ENCODE results near the gene RXRA.
A peak's percentile ranks its signal among the peaks of the same experiment; 100 is the strongest.

The RXRA gene

DNA sequence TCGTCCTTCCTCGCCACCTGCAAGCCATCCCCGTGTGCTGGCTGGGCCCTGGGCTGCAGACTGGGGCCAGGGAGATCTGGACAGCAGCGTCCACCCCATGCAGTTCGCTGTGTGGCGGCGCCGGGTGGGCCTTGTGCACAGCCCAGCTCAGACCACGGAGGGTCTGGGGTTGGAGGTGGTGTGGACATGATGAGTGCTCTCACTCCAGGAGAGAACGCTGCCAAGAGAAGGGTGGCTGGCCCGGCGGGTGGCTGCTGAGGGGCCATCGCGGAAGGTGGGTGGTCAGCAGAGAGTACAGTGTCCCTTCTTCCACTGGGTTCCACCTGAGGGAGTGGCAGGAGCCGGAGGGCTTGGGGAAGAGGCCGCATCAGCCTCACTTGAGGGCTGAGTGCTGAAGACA, 44.4 kb downstream of the RXRA start:
- no peak for DNase-seq

DNA sequence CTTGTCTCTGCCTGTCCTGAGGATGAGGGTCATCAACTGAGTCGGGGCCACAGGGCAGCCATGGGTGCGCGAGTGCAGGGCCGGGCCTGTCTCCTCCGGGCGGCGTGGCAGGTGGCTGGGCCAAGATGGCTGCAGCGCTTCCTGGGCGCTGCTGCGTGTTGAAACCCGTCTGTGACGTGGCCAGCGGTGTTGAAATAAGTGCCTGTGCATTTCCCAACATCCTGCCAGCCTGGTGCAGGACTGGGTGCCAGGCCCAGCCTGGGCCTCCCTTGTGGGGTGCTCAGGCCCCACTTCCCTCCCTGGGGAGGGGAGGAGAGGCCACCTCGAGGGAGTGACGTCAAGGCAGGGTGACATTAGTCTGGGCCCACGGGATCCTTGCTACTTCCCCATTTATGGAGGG, 45.5 kb downstream of the RXRA start:
- no peak for DNase-seq

DNA sequence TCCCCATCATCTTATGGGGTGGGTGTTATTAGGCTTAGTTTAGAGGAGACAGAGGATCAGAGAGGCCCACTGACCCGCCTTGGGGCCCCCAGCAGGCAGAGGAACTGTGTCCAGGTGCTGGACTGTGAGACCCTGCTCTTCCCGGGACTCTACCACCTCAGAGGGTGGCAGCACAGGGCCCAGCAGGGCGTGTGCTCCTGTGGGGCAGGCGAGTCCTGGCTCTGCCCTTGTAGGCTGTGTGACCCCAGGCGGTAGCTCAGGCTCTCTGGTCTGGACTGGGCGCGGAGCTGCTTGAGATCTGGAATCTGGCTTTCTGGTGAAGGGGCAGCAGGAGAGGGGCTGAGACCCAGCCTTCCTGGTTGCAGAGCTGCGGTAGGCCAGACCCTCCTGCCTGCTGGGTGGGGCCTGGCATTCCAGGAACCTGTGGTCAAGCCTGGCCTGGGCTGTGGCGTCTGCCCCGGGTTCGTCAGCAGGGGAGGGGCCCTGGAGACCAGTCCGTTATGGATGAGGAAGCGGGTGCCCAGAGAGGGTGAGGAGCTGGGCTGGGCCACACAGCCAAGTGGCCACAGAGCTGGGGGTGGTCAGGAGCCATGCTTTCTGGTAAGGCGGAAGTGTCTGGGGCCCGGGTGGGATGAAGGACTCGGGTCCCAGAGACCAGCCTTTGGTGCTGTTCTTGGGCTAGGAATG, 46.5 kb downstream of the RXRA start:
- no peak for DNase-seq

DNA sequence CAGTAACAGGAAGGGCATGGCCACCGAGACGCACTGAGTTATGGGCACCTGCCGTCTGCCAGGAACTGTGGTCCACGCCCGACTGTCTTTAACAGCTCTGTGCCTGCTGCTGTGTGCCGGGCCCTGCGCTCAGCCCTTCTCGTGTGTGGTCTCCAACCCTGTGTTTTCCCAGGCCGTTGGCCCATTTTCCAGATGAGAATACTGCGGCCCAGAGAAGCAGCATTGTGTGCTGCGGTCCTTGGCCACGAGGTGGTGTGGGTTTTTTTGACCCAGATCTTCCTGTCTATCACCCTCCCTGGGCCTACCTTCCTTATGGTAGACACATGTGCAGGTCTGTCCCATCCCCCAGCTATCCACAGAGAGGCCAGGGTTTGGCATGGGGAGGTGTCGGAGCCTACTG, 47.0 kb downstream of the RXRA start:
- no peak for DNase-seq

DNA sequence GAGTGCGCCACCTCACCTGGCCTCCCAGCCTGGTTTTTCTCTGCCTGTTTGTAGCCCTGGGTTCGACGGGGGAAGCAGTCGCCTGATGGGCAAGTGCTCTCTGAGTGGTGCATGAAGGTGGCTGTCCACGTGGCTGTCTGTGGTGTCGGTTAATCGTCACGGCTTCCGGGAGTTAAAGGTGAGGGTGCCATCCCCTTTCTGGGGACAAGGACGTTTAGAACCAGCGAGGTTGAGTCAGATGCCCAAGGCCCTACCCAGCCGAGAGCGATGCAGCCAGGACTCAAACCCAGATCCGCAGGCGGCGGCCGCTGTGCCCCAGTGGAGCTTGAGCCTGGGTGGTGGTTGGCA, 47.7 kb downstream of the RXRA start:
- no peak for DNase-seq

DNA sequence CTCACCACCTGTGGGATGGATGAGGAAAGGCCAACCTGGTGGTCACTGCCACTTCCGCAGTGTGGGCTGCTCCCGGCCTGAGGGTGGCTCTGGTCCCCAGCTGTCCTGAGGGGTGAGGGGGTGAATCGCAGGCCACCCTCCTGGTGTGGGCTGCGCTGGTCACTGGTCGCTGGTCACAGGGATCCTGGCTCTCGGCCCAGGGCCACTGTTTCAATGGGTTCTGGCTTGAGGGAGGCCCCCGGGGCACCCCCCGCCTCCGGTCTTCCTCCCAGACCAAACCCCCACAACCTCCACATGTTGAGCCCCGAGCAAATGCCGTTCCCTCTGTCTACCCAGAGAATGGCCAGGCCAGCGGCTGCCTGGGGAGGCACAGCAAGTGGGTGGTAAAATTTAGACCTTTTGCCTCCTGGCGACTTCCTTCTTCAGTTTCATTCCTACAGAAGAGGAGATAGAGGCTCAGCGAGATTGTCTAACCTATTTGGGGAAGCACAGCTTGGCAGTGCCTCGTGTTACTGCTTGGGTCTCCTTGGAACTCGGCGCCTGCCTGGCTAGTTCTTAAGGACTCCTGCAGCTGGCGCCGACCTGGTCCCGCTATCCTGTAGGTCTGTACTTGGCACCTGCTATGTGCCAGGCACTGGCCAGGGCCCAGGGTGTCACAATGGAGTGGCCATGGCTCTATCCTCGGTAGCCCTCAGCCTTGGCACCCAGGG, 48.2 kb downstream of the RXRA start:
- no peak for DNase-seq

DNA sequence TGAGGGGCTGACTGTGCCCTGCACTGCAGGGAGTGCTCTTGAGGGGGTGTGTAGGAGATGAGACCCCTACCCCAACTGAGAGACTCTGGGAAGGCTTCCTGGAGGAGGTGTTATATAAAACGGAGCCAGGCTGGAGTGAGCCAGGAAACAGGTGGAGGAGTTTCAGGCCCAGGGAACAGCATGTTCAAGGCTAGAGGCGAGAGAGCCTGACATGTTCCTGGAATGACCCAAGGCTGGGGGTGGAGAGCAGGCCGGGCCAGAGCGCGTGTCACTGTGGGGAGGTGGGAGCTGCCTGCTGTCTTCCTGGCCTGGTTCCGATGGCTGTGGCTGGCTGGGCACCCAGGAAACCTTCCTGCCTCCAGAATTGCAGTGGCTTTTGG, 48.7 kb downstream of the RXRA start:
- DNase-seq = no peak

DNA sequence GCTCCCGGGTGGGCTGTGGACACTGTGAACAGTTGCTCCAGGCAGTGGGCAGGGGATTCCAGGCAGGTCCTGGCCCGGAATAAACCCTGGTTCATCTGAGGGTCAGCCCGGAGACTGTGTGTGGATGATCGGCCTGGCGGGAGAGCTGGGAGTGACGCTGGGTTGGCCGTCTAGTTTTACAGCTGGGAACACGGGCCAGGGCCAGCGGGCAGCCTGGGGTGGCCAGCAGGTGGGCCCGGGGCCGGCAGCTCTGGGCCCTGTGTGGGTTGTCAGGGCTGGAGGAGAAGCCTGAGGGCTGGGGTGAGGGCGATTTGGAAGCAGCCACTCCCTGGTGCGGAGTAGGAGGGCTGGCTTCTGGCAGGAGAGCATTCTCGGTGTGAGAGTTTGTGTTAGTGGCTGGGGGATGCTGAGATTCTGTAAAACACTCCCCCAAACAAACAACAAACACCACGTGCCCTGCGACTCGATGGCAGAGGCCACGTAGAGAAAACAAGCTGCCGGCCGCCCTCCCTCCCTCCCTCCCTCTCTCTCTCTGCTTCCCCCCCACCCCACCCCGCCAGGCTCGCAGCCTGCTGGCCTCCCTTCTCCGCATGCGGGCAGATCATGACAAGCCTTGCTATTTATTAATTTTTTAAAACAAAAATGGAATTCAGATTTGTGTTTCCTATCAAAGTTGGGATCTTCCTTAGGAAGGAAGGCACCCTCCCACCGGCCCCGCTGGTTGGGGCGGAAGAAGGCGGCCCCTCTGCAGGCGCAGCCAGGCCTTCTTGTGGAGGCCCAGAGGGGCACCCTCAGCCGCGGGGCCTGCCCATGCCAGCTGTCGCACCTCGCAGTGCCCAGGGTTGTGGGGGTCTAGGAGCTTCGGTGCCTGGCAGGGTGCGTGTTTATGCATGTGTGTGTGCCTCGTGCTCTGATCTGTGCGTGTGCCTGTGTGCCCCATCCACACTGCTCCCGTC, 49.5 kb downstream of the RXRA start:
- DNase-seq = no peak

DNA sequence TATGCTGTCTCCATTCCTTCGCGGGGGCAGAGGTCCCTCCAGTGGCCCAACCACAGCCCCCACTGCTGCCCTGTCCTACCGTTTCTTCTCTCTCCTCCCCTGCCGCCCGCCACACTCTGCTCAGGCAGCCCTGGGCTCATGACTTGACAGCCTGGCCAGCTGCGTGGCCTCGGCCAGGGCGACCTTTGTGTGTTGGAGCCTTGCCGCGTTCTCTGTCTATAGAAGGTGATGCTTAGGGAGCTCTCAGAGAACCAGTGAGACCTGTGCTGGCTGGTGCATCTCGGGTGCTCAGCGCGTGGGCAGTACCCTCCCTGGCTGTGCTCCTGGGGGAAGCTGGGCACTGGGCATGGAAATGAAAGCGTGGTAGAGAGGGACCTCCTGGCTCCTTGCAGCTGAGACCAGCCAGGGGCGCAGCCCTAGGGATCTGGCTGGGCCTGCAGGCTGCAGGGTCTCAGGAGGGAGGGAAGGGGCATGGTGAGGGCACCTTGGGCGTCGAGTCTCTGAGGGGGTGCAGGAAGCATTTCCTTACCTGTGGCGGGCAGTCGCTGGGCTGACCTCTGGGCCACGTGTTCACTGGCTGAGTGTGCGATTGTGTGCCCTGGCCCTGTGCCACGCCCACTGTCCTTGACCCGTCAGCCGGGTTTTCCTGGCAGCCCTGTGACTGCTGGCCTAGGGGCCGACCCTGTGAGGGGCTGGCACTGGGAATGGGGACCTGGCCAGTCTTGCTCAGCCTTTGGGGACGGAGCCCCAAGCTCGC, 50.3 kb downstream of the RXRA start:
- no peak for DNase-seq

DNA sequence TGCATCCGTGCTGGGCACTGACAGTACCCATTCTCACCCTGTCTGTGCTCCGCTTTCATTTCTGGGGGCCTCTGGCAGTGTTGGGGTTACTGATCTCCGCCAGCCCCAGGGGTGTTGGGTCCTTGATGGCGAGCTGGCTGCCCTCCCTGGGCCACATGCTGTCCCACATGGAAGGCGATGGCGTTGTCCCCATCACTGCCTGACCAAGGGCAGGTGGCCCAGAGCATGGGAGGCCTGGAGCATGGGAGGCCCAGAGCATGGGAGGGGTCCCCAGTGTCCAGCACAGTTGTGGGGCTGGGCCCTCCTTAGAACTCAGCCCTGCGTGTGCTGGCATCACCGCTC, 50.9 kb downstream of the RXRA start:
- no peak for DNase-seq

DNA sequence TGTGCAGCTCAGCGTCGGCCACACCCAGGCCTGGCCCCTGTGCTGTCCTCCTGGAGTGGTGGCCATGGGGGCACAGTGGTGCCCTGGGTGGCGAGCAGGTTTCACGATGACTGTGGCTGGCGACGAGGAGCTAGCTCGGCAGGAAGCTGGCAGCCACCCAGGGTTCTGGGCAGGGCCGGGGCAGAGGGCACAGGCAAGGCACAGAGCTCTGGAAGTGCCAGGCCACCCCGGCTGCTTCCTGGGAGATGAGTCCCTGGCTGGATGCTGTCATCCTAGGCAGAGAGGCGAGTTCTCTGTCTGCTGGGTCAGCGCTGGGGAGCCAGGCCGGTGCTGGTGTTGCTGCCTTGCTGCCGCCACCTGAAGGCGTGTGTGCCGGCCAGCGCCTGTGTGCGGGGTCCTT, 51.7 kb downstream of the RXRA start:
- no peak for DNase-seq

DNA sequence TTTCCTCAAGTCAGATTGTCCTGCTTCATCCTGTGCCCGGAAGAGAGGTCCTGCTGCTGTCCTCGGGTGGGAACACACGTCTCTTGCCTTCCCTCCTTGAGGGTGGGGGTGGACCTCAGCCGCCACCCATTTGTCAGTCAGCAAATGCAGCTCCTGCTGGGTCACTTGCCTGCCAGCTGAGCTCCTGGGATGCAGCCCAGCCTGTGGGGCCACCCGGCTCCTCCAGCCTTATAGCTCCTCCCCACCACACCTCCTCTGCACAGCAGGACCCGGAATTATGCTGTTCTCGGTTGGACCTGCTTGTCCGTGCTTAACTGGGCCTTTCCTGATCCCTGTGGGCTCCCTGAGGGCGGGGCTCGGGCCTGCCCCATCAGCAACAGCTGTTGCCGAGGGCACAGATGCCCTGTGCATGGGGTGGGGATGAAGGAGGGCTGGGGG, 52.7 kb downstream of the RXRA start:
- DNase-seq = no peak

DNA sequence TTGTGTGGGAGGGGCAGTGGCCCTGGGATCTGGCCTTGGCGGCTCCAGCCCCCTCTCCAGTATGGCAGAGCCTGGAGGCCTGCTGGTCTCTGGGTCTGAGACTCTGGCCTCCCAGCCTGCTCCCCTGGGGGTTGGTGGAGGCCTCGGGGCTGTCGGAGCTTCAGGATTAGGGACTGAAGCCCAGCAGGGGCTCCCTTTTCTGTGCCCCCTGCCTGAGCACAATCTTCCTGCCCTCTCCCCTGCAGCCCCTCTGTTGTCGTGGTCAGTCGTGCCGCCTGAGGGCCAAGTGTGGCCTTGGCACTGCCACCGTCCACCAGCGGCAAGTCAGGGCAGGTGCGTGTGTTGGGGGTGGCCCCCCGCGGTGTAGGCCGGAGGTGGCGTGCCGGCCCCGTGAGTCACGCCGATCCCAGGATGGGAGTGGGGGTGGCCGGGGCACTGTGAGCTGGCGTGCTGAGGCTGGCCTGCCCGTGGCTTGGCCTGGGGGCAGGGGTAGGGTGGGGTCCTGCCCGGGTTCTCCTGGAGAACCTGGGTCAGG, 53.6 kb downstream of the RXRA start:
- no peak for DNase-seq

DNA sequence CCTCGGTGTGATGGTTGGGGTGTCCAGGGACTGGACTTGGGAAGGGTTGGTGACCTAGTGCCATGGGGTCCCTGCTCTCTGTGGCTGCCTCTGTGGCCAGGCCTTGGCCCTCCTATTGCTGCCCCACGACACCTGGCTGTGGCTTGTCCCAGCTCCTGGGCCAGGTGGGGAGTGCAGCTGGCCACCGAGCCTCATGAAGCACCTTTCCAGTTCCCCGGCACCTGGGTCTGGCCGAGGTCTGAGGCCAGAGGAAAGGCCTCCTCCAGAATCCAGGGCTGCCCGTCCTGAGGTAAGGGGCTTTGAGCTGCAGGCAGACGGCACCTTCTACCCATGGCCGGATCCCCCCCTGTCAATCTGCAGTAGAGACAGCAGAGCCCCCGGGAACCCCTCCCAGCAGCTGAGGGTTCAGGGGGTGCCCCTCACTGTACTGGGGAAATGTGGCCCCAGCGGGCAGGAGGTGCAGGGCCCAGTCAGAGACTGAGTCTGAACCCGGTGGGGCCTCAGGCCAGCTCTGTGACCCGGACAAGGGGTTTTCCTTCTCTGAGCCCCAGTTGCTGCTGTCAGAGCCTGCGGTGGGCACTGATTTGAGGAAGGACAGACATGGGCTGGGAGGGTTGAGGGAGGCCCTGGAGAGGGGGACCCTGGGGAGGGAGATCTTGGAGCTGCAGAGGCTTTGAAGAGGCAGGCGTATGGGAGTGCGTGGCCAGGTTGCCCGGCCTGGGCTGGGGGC, 54.5 kb downstream of the RXRA start:
- DNase-seq = no peak

DNA sequence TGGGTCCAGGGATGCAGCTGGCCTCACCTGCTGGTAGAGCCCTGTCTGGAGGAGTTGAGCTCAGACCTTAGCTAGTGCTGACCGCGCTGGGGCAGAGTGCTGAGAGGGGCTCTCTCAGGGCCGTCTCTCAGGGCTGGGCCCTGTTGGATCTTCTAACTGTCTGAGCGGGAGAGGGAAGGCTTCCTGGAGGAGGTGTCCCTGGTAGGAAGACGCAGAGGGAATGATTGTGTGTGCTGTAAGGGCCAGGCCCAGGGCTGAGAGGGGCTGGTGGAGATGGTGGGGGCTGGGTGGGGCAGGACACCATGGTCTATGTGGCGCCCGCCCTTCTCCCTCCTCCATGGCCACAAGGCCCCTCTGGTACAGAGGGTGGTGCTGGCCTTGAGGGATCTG, 55.0 kb downstream of the RXRA start:
- DNase-seq = no peak

DNA sequence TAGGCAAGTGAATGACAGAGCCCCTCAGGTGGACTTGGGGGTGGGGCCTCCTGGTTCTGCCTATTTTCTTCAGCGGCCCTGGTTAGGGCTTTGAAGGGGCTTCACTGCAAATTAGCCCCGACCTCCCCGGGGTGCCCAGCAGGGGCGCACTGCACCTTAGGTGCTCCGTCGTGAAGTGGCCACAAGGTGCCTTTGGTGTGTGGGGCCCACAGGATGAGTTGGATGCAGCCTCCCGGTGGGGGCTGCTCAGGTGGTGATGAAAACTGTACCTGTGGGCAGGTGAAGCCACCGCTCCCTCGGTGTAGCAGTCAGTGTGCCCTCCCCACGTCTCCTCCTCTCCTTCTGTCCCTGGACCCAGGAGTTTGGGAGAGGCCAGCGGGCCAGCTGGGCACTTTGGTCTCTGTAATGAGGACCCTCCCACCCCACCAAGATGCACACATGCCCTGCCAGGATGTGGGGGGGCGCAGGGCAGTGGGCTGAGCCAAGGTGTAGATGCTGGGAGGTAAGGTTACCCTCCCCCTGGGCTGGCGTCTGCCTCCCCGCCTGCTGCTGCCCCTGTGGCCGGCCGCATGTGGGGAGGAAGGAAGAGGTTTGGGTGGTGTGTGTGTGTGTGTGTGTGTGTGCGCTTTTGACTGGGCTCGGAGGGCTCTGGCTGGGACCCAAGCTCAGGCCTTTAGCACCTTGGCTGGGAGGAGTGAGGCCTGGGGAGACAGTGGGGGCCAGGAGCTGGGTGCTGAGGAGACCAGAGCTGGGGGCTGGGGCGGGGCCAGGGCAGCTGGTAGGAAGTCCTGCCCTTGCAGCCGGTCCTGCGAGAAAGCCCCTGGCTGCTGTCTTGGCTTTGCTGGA, 55.6 kb downstream of the RXRA start:
- DNase-seq = peak; percentile 72

DNA sequence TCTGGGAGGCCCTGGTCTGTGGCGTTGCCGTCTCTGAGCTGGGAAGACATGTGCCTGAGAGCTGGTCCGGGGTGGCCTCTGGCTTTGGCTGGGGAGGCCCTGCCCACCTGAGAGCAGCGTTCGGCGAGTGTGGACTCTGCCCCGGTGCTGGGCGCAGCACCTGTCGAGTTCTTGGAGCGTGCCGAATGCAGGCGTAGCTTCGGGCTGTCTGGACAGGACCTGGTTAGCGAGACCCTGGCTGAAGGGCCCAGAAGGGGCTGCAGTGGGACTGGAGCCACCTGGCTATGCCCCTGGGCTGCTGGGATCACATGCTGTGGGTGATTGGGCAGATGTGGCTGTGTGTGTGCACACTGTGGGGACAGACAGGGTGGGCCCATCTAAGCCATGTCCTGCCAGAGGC, 56.5 kb downstream of the RXRA start:
- DNase-seq = no peak

DNA sequence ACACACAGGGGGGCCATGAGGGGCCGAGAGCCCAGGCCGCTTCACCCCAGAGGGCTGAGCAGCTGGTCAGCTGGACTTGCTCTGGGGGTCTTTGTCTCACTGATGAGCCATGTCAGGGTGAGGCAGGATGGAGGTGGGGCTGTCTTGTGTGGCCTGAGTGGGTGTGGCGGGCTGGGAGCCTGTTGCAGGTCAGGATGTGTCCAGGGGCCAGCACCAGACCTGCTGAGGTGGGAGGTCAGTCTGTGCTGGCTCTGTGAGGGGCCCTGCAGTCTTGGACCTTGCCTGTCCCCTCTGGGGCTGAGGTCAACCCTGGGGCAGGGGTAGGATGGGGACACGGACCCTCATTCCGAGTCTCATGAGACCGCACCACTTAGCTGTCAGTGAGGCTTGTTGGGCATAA, 56.9 kb downstream of the RXRA start:
- DNase-seq = no peak

DNA sequence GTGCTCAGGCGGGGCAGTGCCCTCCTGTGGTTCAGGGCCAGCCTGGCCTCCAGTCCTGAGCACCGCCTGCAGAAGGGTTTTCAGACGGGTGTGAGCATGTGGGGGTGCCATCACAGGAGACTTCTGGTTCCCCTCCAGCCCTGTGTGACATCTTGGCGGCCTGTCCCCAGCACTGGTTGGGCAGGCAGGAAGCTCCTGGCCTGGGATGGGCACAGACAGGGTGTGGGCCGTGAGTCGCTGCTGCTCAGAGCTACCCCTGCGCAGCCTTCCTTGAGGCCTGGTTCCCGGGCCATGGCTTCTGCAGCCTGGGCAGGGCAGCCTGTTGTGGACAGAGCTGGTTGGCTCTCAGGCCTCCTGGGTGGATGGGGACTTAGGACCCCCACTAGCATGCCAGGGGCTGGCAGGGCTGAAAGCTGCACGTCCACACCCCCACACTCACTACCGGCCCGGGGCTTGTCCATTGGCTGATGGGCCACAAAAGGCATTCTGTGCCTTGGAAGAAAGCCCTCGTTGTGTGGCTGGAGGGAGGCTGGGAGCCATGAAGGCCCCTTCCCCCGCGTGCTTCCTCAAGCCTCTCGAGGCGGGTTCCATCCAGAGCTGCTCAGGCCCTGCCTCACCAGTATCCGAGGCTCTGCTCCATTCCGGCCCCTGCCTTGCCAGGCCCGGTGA, 58.7 kb downstream of the RXRA start:
- DNase-seq = no peak

DNA sequence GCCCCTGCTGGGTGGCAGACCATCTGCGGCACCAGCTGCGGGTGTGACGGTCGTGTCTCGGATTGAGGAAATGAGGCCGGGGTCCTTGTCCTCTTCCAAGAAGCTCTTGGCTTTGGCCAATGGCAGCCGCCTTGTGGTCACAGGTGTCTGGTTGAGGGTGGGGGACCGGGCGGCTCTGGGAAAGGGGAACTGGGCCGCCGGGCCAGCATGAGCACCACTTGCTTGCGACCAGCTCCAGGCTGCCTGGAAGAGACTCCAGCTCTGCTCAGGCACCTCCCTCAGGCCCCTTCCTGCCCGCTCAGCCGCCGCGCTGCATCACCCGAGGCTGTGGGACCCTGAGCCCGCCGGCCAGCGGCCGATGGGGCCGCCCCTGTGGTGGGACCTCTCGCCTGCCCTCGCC, 59.7 kb downstream of the RXRA start:
- DNase-seq = no peak
